ENCODE measurements around the gene KRT79.

DNA sequence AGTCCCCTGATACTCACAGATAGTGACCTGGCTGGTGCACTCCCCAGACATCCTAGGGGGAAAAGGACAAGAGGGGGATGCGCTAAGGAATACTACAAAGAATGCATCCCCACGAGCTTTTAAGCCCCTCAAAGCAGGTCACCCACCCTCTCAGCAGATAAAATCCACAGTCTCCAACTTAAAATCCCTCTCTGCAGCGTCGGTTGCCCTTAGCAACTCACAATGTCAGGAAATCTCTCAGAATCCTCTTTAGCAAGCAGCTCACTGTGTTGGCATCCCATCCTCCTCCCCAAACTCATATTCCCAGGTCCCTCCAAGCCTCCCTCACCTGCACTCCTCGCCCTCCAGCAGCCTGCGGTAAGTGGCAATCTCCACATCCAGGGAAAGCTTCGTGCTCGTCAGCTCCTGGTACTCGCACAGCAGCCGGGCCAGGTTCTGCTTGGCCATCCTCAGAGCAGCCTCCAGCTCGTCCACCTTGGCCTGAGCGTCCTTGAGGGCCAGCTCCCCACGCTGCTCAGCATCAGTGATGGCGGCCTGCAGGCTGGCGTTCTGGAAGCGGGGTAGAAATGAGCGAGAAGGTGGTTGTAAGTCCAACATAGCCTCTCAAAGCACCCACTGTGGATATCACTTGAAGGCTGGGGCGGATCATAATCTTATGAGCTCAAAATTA lies 5.5 kb upstream of the KRT79 start:
- TF ChIP-seq, protein P1, sequence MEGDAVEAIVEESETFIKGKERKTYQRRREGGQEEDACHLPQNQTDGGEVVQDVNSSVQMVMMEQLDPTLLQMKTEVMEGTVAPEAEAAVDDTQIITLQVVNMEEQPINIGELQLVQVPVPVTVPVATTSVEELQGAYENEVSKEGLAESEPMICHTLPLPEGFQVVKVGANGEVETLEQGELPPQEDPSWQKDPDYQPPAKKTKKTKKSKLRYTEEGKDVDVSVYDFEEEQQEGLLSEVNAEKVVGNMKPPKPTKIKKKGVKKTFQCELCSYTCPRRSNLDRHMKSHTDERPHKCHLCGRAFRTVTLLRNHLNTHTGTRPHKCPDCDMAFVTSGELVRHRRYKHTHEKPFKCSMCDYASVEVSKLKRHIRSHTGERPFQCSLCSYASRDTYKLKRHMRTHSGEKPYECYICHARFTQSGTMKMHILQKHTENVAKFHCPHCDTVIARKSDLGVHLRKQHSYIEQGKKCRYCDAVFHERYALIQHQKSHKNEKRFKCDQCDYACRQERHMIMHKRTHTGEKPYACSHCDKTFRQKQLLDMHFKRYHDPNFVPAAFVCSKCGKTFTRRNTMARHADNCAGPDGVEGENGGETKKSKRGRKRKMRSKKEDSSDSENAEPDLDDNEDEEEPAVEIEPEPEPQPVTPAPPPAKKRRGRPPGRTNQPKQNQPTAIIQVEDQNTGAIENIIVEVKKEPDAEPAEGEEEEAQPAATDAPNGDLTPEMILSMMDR (IDR thresholded peaks at IDR 0.05; ENCODE audit: low read depth, low read length, poor library complexity, severe bottlenecking), result no peak
- no peak for TF ChIP-seq EZH2phosphoT487 (IDR thresholded peaks at IDR 0.05; ENCODE audit: borderline replicate concordance, low read length)

Data from DOHH2 (cell line).